Neuronal stem cell (in vitro differentiated cells): Measurements from ENCODE around the gene IGSF5.

Experiments used
- DNase-seq: peaks from one replicate; pipeline ENCODE4 v3.0.0-alpha.2; 2013; ENCODE audit warnings: low spot score
- H2AFZ ChIP-seq: one replicate; pipeline ENCODE4 v1.6.1; 2013; ENCODE audit warnings: mild to moderate bottlenecking, low read length, inconsistent platforms
- H2AK5ac ChIP-seq: 2 replicates; pipeline ENCODE4 v1.6.1; 2013; ENCODE audit warnings: low read depth, mild to moderate bottlenecking, inconsistent platforms, low read length, moderate library complexity, mixed read lengths
- H2BK120ac ChIP-seq: 2 replicates; pipeline ENCODE4 v1.6.1; 2013; ENCODE audit warnings: low read depth, mild to moderate bottlenecking, inconsistent platforms, low read length, moderate library complexity, mixed read lengths
- H2BK12ac ChIP-seq: one replicate; pipeline ENCODE4 v1.6.1; 2013; ENCODE audit warnings: low read length, inconsistent platforms
- H2BK15ac ChIP-seq: 2 replicates; pipeline ENCODE4 v1.6.1; 2013; ENCODE audit warnings: mild to moderate bottlenecking, low read length, inconsistent platforms, mixed read lengths
- H2BK5ac ChIP-seq: one replicate; pipeline ENCODE4 v1.6.1; 2013; ENCODE audit warnings: inconsistent platforms, mild to moderate bottlenecking, low read length, moderate library complexity
- H3K14ac ChIP-seq: one replicate; pipeline ENCODE4 v1.6.1; 2013; ENCODE audit warnings: low read length, inconsistent platforms
- H3K18ac ChIP-seq: 2 replicates; pipeline ENCODE4 v1.6.1; 2013; ENCODE audit warnings: low read length, inconsistent platforms
- H3K23ac ChIP-seq: 2 replicates; pipeline ENCODE4 v1.6.1; 2013; ENCODE audit warnings: low read depth, mild to moderate bottlenecking, mixed read lengths, low read length, inconsistent platforms; ENCODE audit not compliant: poor library complexity
- H3K27ac ChIP-seq: replicated peaks from 3 replicates; pipeline ENCODE4 v1.5.1; 2013; ENCODE audit warnings: low read length, inconsistent platforms
- H3K27me3 ChIP-seq, 3 experiments: 2 replicates each; pipeline ENCODE4 v1.6.1; 2013; ENCODE audit warnings: low read length in 3 of 3, mild to moderate bottlenecking in 2 of 3, inconsistent platforms in 1 of 3, low read depth in 1 of 3, mixed read lengths in 1 of 3, moderate library complexity in 1 of 3; ENCODE audit not compliant: control insufficient read depth in 3 of 3, insufficient read depth in 3 of 3
- H3K36me3 ChIP-seq, 2 donors: replicated peaks in 1 of 2; 2 replicates each; pipeline ENCODE4 v1.6.1; 2013; ENCODE audit warnings: low read length in 2 of 2; ENCODE audit not compliant: control insufficient read depth in 2 of 2, insufficient read depth in 2 of 2
- H3K4ac ChIP-seq: 2 replicates; pipeline ENCODE4 v1.6.1; 2013; ENCODE audit warnings: inconsistent platforms, mild to moderate bottlenecking, low read length, moderate library complexity
- H3K4me1 ChIP-seq, 2 donors: 1 replicate in 1 of 2; 2 replicates in 1 of 2; pipeline ENCODE4 v1.6.1; 2013; ENCODE audit warnings: low read length in 2 of 2, low read depth in 1 of 2; ENCODE audit not compliant: control insufficient read depth in 2 of 2, insufficient read depth in 1 of 2
- H3K4me2 ChIP-seq: one replicate; pipeline ENCODE4 v1.6.1; 2013; ENCODE audit warnings: mild to moderate bottlenecking, low read length, inconsistent platforms; ENCODE audit not compliant: insufficient read depth, poor library complexity, severe bottlenecking
- H3K4me3 ChIP-seq, 2 donors: 2 replicates each; pipeline ENCODE4 v1.5.1; 2013; ENCODE audit warnings: low read length in 2 of 2, mild to moderate bottlenecking in 2 of 2, inconsistent platforms in 1 of 2, moderate library complexity in 1 of 2
- H3K79me1 ChIP-seq: one replicate; pipeline ENCODE4 v1.6.1; 2013; ENCODE audit warnings: low read depth, mild to moderate bottlenecking, inconsistent platforms, low read length, moderate library complexity
- H3K9ac ChIP-seq: one replicate; pipeline ENCODE4 v1.6.1; 2013; ENCODE audit warnings: mild to moderate bottlenecking, low read depth, low read length, inconsistent platforms; ENCODE audit not compliant: poor library complexity
- H3K9me3 ChIP-seq, 2 donors: replicated peaks in 1 of 2; 2 replicates each; pipeline versions ENCODE3 to v1.6.1; 2013; ENCODE audit warnings: low read length in 2 of 2, mild to moderate bottlenecking in 2 of 2, inconsistent platforms in 1 of 2, low read depth in 1 of 2, mixed read lengths in 1 of 2, moderate library complexity in 1 of 2; ENCODE audit not compliant: control insufficient read depth in 2 of 2, insufficient read depth in 1 of 2
- H4K8ac ChIP-seq: one replicate; pipeline ENCODE4 v1.6.1; 2013; ENCODE audit warnings: low read depth, mild to moderate bottlenecking, inconsistent platforms, low read length, moderate library complexity
- H4K91ac ChIP-seq: one replicate; pipeline ENCODE4 v1.6.1; 2013; ENCODE audit warnings: low read length, low read depth, mild to moderate bottlenecking, inconsistent platforms; ENCODE audit not compliant: poor library complexity
- WGBS, 2 donors: extraction: QIAGEN DNeasy Blood & Tissue Kit; methylation state at CpG; one replicate each; pipeline ENCODE4 v1.1.7; 2013; ENCODE audit warnings: missing lambda C conversion rate in 2 of 2, mixed read lengths in 1 of 2; ENCODE audit not compliant: insufficient read length in 2 of 2, insufficient replicate concordance in 1 of 2; ENCODE audit errors: extremely low coverage in 2 of 2; 5-methylcytosine and 5-hydroxymethylcytosine counted together

Gene IGSF5

GRCh38 chr21:39756285-39756684 is 11.3 kb downstream of the IGSF5 start:
- Histone ChIP-seq H4K91ac (no peak overlapping the region), H3K14ac (no peak overlapping the region), H3K23ac (no peak overlapping the region), H2BK120ac (no peak overlapping the region), H2AFZ (no peak overlapping the region), H3K36me3 (no peaks in the 10 kb centered on the region), H3K4ac (no peak overlapping the region), H3K9ac (no peak overlapping the region), H2BK12ac (no peak overlapping the region), H4K8ac (no peak overlapping the region), H2BK5ac (no peak overlapping the region), H3K79me1 (no peaks in the 10 kb centered on the region), H3K9me3 (peaks cover 5% of the 10 kb centered on the region in 2 donors), H3K27me3 (no peaks in the 10 kb centered on the region), H2BK15ac (no peak overlapping the region), H3K27ac (no peak overlapping the region), H3K4me3 (no peak overlapping the region), H3K4me2 (no peak overlapping the region), H3K18ac (no peak overlapping the region), H2AK5ac (no peak overlapping the region), H3K4me1 (peaks cover 0 to 2% of the 10 kb centered on the region in 2 donors)
- DNase-seq, result no peak
- no CpG with 5 or more reads among the region's 8 CpGs for WGBS, 2 donors

- Histone ChIP-seq H3K4me2 (no peak overlapping the region), H2BK5ac (no peak overlapping the region), H2BK12ac (no peak overlapping the region), H3K18ac (no peak overlapping the region), H2AK5ac (no peak overlapping the region), H3K23ac (no peak overlapping the region), H3K79me1 (no peaks in the 10 kb centered on the region), H3K9me3 (no peaks in the 10 kb centered on the region), H3K4ac (no peak overlapping the region), H2AFZ (no peak overlapping the region), H2BK120ac (no peak overlapping the region), H2BK15ac (no peak overlapping the region), H3K27me3 (no peaks in the 10 kb centered on the region), H3K9ac (no peak overlapping the region), H3K4me3 (no peak overlapping the region), H4K8ac (no peak overlapping the region), H3K14ac (no peak overlapping the region), H3K27ac (no peak overlapping the region), H3K4me1 (no peaks in the 10 kb centered on the region), H4K91ac (no peak overlapping the region), H3K36me3 (no peaks in the 10 kb centered on the region)
- DNase-seq, result no peak
- WGBS, 2 donors, result no CpG with 5 or more reads among the region's 12 CpGs
These were observed 18.4 kb downstream of the IGSF5 start for GRCh38 chr21:39763272-39763970.

DNA sequence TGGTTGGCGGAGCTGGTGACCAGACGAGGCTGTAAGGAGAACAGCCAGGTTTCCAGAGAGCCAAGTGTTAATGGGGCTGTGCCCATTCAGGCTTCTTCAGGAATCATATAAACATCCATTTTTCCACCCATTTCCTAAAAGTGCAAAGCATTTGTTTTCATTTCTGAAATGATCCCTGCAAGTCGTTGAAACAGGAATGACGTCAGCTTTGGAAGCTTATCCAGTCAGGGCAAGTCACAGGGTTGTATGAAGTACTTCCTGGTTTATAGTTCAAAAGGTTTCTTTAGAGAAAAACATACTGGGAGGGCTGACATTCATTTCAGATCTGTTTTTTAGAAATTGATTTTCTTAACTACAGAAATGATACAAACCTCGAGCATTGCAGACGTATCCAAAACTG is 29.2 kb downstream of the IGSF5 start:
- Histone ChIP-seq H2BK15ac (no peak overlapping the region), H3K4me2 (no peak overlapping the region), H2AFZ (no peak overlapping the region), H3K79me1 (no peaks in the 10 kb centered on the region), H3K27ac (no peak overlapping the region), H3K23ac (no peak overlapping the region), H3K36me3 (no peaks in the 10 kb centered on the region), H3K4me1 (no peaks in the 10 kb centered on the region), H3K4me3 (no peak overlapping the region), H3K9ac (no peak overlapping the region), H3K9me3 (no peaks in the 10 kb centered on the region), H2BK5ac (no peak overlapping the region), H4K91ac (no peak overlapping the region), H2BK120ac (no peak overlapping the region), H3K14ac (no peak overlapping the region), H2BK12ac (no peak overlapping the region), H4K8ac (no peak overlapping the region), H3K18ac (no peak overlapping the region), H3K4ac (no peak overlapping the region), H3K27me3 (no peaks in the 10 kb centered on the region), H2AK5ac (no peak overlapping the region)
- no peak for DNase-seq
- no CpG with 5 or more reads among the region's 6 CpGs for WGBS, 2 donors

- H3K14ac ChIP-seq, result no peak overlapping the region
- H3K18ac ChIP-seq, result no peak overlapping the region
- no peak overlapping the region for H3K4me2 ChIP-seq
- H3K9me3 ChIP-seq, result no peaks in the 10 kb centered on the region
- no peak overlapping the region for H3K4me3 ChIP-seq
- no peaks in the 10 kb centered on the region for H3K27me3 ChIP-seq
- no peaks in the 10 kb centered on the region for H3K36me3 ChIP-seq
- no peak overlapping the region for H4K8ac ChIP-seq
- no CpG with 5 or more reads among the region's 1 CpG for WGBS, 2 donors
- no peak overlapping the region for H2BK12ac ChIP-seq
- no peaks in the 10 kb centered on the region for H3K4me1 ChIP-seq
- no peak overlapping the region for H3K23ac ChIP-seq
- no peaks in the 10 kb centered on the region for H3K79me1 ChIP-seq
- no peak overlapping the region for H4K91ac ChIP-seq
- H3K27ac ChIP-seq, result no peak overlapping the region
- no peak overlapping the region for H3K4ac ChIP-seq
- no peak overlapping the region for H2BK5ac ChIP-seq
- DNase-seq, result no peak
- no peak overlapping the region for H2BK15ac ChIP-seq
- no peak overlapping the region for H2AK5ac ChIP-seq
- no peak overlapping the region for H3K9ac ChIP-seq
- H2BK120ac ChIP-seq, result no peak overlapping the region
- H2AFZ ChIP-seq, result no peak overlapping the region
These were observed 30.8 kb downstream of the IGSF5 start for GRCh38 chr21:39775816-39776215.
